Effector memory CD4-positive, alpha-beta T cell (primary cell): ENCODE measurements around the gene ZNRD2.

Experiments
- DNase-seq, 3 donors: peaks; one replicate each; pipeline ENCODE4 v3.0.0-alpha.2; 2020
- H3K27ac ChIP-seq: 2 replicates; pipeline ENCODE4 v1.7.0; 2013; ENCODE audit warnings: mild to moderate bottlenecking, low read length, moderate library complexity; ENCODE audit not compliant: insufficient read depth, poor library complexity, severe bottlenecking
- H3K27me3 ChIP-seq: replicated peaks from 2 replicates; pipeline ENCODE4 v1.7.0; 2013; ENCODE audit warnings: mild to moderate bottlenecking, low read length; ENCODE audit not compliant: insufficient read depth, control insufficient read depth, poor library complexity, severe bottlenecking
- H3K36me3 ChIP-seq: 2 replicates; pipeline ENCODE4 v1.7.0; 2013; ENCODE audit warnings: mild to moderate bottlenecking, low read length, moderate library complexity; ENCODE audit not compliant: control insufficient read depth, insufficient read depth
- H3K4me1 ChIP-seq: 2 replicates; pipeline ENCODE4 v1.7.0; 2013; ENCODE audit warnings: low read length, mild to moderate bottlenecking; ENCODE audit not compliant: control insufficient read depth, insufficient read depth, poor library complexity, severe bottlenecking
- H3K4me3 ChIP-seq: 2 replicates; pipeline ENCODE4 v1.7.0; 2013; ENCODE audit warnings: low read length, low read depth, mild to moderate bottlenecking; ENCODE audit not compliant: insufficient read depth, poor library complexity, severe bottlenecking
- H3K9me3 ChIP-seq: 2 replicates; pipeline ENCODE4 v1.7.0; 2013; ENCODE audit warnings: mild to moderate bottlenecking, low read length, moderate library complexity; ENCODE audit not compliant: control insufficient read depth

ZNRD2 gene

GRCh38 chr11:65596520-65596919, 26.2 kb downstream of the ZNRD2 start:
- H3K27ac ChIP-seq = no peak overlapping the region
- no peak overlapping the region for H3K4me3 ChIP-seq
- H3K36me3 ChIP-seq = peaks cover 38% of the 10 kb centered on the region
- H3K9me3 ChIP-seq = no peaks in the 10 kb centered on the region
- no peaks in the 10 kb centered on the region for H3K27me3 ChIP-seq
- peaks cover 16% of the 10 kb centered on the region for H3K4me1 ChIP-seq
- no peak for DNase-seq

- Histone ChIP-seq H3K27me3 (no peaks in the 10 kb centered on the region), H3K27ac (no peak overlapping the region), H3K4me3 (no peak overlapping the region), H3K9me3 (no peaks in the 10 kb centered on the region), H3K36me3 (peaks cover 31% of the 10 kb centered on the region), H3K4me1 (peaks cover 16% of the 10 kb centered on the region)
- no peak for DNase-seq
Measured at GRCh38 chr11:65598258-65598699, 28.0 kb downstream of the ZNRD2 start.

DNA sequence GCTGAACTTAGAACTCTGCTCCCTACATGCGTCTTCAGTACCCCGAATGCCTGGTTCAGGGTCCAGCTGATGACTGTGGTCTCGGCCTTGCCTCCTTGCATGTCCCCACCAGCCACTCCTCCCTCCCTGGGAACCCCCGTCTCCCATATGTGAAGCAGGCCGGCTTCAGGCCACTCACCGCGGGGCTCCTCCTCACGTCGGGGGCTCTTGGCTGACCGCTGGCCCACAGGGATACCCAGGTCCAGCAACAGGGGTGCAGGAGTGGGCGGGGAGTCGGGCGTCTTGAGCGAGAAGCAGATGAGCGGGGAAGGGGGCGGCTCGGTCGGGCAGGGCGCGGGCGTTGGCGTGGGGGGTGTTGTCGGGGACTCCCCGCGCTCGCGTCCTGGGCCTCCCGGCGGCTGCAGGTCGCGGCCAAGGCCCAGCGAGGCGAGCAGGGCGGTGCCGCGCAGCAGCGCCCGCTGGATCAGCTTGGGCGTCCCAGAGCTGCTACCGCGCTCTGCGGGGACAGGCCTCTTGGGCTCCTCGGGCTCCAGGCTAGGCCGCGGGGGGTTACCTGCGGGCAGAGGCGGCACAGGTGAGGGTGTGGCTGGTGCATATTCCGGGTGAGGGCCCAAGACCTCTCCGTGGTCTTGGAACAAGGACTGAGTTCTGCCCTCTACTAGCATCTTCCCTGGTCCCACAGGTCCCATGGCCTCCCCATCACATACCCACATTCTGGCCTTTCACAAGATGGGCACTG, 29.1 kb downstream of the ZNRD2 start:
- Histone ChIP-seq H3K9me3 (no peaks in the 10 kb centered on the region), H3K36me3 (peaks cover 37% of the 10 kb centered on the region), H3K4me1 (peaks cover 13% of the 10 kb centered on the region), H3K4me3 (no peak overlapping the region), H3K27ac (no peak overlapping the region), H3K27me3 (no peaks in the 10 kb centered on the region)
- DNase-seq = no peak

DNA sequence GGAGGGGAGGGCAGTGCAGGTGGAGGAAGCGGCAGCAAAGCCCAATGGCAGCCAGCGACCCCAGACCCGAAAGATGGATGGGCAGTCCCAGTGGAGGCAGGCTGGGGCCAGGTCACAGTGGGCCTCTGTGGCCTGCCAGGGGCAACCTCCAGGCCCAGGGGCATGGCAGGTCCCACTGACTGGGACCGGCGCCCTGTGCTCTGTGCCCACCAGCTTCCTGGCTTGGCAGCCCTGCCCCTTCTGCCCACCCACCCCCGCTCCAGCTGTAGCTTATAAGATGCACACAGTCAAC, 29.6 kb downstream of the ZNRD2 start:
- no peaks in the 10 kb centered on the region for H3K27me3 ChIP-seq
- peaks cover 41% of the 10 kb centered on the region for H3K36me3 ChIP-seq
- H3K4me3 ChIP-seq = no peak overlapping the region
- no peaks in the 10 kb centered on the region for H3K9me3 ChIP-seq
- no peak overlapping the region for H3K27ac ChIP-seq
- DNase-seq = no peak
- H3K4me1 ChIP-seq = peaks cover 12% of the 10 kb centered on the region

DNA sequence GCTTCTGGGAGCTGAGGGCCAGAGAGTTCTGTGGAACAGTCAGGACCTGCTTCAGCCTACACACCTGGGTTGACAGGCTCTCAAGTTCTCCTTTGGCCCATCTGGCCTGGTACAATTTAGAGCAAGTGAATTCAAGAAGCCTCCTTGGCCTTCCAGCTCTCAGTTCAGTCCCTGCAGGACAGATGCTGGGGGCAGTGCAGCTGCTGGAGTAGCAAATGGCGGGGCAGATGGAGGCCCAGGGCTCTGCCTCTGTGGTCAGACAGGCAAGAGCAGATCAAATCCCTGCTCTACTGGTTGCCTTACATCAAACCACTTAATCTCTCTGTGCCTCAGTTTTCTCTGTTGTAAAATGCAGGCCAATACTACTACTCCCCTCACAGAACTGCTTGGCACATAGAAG, 34.0 kb downstream of the ZNRD2 start:
- Histone ChIP-seq H3K9me3 (no peaks in the 10 kb centered on the region), H3K27ac (no peak overlapping the region), H3K4me3 (no peak overlapping the region), H3K4me1 (no peaks in the 10 kb centered on the region), H3K36me3 (peaks cover 63% of the 10 kb centered on the region), H3K27me3 (no peaks in the 10 kb centered on the region)
- DNase-seq = no peak

GRCh38 chr11:65606876-65607613, 36.8 kb downstream of the ZNRD2 start:
- no peak for DNase-seq
- Histone ChIP-seq H3K4me1 (peaks cover 17% of the 10 kb centered on the region), H3K9me3 (no peaks in the 10 kb centered on the region), H3K27me3 (no peaks in the 10 kb centered on the region), H3K4me3 (no peak overlapping the region), H3K27ac (no peak overlapping the region), H3K36me3 (peaks cover 65% of the 10 kb centered on the region)

GRCh38 chr11:65607614-65608426, 37.5 kb downstream of the ZNRD2 start:
- H3K4me3 ChIP-seq = no peak overlapping the region
- no peak for DNase-seq

DNA sequence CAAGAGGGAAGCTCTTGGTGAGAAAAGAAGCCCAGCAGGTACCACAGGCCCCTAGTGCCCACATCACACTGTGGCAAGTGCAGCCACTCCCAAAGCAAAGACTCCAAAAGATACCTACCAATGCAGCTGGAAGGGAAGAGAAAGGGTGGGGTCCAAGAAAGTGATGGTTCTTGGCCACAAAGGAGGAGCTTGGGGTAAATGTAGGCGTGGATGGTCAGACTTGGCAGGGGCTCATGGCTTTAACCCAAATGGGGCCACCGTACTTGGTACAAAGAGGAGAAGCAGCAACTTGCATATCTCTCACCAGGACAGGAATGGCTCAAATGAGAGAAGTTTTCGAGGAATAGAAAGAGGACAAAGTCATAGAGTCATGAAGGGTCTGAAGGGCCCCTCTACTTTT, 39.0 kb downstream of the ZNRD2 start:
- H3K36me3 ChIP-seq = peaks cover 51% of the 10 kb centered on the region
- H3K9me3 ChIP-seq = no peaks in the 10 kb centered on the region
- no peak overlapping the region for H3K4me3 ChIP-seq
- H3K27ac ChIP-seq = no peak overlapping the region
- no peaks in the 10 kb centered on the region for H3K27me3 ChIP-seq
- no peak for DNase-seq
- peaks cover 36% of the 10 kb centered on the region for H3K4me1 ChIP-seq

More at GRCh38 chr11:65607614-65608426, 37.5 kb downstream of the ZNRD2 start:
- Histone ChIP-seq H3K4me1 (peaks cover 25% of the 10 kb centered on the region), H3K9me3 (no peaks in the 10 kb centered on the region), H3K27me3 (no peaks in the 10 kb centered on the region), H3K36me3 (peaks cover 65% of the 10 kb centered on the region), H3K27ac (no peak overlapping the region)

DNA sequence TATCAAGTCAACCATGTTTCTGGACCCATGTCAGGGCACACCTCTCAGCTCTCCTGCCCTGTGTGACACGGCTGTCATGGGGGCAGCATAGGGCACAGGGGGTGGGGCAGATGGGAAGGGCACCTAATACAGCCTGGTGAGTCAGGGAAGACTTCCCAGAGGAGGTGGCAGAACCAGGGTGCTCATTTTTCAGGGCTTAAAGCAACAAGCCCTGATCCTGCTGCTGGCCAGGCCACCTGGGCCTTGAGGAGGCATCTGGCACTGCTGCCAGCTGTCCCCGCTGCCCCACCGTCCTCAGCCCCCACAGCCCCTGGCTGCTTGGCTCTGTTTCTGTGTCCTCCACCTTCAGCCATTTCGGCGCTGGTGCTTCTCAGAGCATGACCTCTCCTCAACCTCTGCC, 39.4 kb downstream of the ZNRD2 start:
- Histone ChIP-seq H3K4me3 (no peak overlapping the region), H3K4me1 (peaks cover 36% of the 10 kb centered on the region), H3K27ac (no peak overlapping the region), H3K27me3 (no peaks in the 10 kb centered on the region), H3K9me3 (no peaks in the 10 kb centered on the region), H3K36me3 (peaks cover 47% of the 10 kb centered on the region)
- DNase-seq = no peak

DNA sequence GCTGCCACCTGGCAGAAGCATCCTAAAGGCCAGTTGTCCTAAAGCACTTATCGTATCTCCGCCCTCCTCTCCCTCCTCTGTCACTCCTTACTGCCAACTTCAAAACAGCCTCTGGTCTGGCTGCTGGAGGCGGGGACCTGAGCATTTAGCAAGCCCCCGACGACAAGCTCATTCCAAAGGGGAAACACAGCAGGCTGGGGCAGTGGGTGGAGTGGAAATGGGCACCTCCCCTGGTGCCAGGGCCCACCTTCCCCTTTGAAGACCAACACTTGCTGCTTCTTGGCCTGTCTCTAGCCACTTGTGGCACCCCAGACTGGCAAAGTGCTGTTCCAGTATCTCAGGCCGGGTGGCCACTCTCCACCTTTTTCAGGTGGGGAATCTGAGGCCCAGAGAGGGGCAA, 40.1 kb downstream of the ZNRD2 start:
- peaks cover 36% of the 10 kb centered on the region for H3K4me1 ChIP-seq
- H3K9me3 ChIP-seq = no peaks in the 10 kb centered on the region
- H3K36me3 ChIP-seq = peaks cover 40% of the 10 kb centered on the region
- no peak overlapping the region for H3K4me3 ChIP-seq
- no peak for DNase-seq
- H3K27ac ChIP-seq = peak overlapping the region; percentile 96
- H3K27me3 ChIP-seq = no peaks in the 10 kb centered on the region
